GM23338 (cell line): ENCODE data around the gene MRPS31.

ENCODE experiments used
- EZH2phosphoT487 ChIP-seq: fragments of 200-600 bp; sonication (generic); IDR thresholded peaks from one replicate; pipeline ENCODE4 v1.8.1; 2018; ENCODE audit warnings: antibody characterized with exemption; ENCODE audit not compliant: unreplicated experiment
- POLR2AphosphoS5 ChIP-seq: IDR thresholded peaks from 2 replicates; pipeline ENCODE4 v1.6.1; 2016; ENCODE audit warnings: antibody characterized with exemption, low read depth
- TF ChIP-seq, protein P1 (sequence below), 2 experiments: fragments of 200-600 bp in 1 of 2; sonication (generic) in 1 of 2; conservative IDR thresholded peaks; 2 replicates each; pipeline versions ENCODE4 v1.5.1 to v1.6.1; 2016 to 2017; ENCODE audit warnings: antibody characterized with exemption in 2 of 2, low read depth in 2 of 2, mild to moderate bottlenecking in 2 of 2, moderate library complexity in 1 of 2
- TF ChIP-seq, protein P2 (sequence below): fragments of 250-450 bp; sonication (Bioruptor Pico); IDR thresholded peaks from 2 replicates; pipeline ENCODE4 v1.5.0; 2020; ENCODE audit warnings: mild to moderate bottlenecking, moderate library complexity

DNA sequence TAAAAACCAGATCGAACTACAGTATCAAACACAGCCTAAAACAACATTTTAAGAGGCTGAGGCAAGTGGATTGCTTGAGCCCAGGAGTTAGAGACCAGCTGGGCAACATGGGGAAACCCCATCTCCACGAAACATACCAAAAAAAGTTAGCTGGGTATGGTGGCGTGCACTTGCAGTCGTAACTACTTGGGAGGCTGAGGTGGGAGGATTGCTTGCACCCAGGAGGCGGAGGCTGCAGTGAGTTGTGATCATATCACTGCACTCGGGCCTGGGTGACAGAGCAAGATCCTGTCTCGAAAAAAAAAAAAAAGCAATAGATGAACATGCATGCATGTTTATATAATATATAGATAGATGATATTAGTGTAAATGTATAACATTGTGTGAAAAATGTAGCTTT, 5.2 kb upstream of the MRPS31 start:
- TF ChIP-seq, protein P1, sequence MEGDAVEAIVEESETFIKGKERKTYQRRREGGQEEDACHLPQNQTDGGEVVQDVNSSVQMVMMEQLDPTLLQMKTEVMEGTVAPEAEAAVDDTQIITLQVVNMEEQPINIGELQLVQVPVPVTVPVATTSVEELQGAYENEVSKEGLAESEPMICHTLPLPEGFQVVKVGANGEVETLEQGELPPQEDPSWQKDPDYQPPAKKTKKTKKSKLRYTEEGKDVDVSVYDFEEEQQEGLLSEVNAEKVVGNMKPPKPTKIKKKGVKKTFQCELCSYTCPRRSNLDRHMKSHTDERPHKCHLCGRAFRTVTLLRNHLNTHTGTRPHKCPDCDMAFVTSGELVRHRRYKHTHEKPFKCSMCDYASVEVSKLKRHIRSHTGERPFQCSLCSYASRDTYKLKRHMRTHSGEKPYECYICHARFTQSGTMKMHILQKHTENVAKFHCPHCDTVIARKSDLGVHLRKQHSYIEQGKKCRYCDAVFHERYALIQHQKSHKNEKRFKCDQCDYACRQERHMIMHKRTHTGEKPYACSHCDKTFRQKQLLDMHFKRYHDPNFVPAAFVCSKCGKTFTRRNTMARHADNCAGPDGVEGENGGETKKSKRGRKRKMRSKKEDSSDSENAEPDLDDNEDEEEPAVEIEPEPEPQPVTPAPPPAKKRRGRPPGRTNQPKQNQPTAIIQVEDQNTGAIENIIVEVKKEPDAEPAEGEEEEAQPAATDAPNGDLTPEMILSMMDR (conservative IDR thresholded peaks at IDR 0.05; ENCODE audit: low read depth in 2 of 2): no peak
- TF ChIP-seq POLR2AphosphoS5 (no peak), EZH2phosphoT487 (no peak)
- TF ChIP-seq, protein P2, sequence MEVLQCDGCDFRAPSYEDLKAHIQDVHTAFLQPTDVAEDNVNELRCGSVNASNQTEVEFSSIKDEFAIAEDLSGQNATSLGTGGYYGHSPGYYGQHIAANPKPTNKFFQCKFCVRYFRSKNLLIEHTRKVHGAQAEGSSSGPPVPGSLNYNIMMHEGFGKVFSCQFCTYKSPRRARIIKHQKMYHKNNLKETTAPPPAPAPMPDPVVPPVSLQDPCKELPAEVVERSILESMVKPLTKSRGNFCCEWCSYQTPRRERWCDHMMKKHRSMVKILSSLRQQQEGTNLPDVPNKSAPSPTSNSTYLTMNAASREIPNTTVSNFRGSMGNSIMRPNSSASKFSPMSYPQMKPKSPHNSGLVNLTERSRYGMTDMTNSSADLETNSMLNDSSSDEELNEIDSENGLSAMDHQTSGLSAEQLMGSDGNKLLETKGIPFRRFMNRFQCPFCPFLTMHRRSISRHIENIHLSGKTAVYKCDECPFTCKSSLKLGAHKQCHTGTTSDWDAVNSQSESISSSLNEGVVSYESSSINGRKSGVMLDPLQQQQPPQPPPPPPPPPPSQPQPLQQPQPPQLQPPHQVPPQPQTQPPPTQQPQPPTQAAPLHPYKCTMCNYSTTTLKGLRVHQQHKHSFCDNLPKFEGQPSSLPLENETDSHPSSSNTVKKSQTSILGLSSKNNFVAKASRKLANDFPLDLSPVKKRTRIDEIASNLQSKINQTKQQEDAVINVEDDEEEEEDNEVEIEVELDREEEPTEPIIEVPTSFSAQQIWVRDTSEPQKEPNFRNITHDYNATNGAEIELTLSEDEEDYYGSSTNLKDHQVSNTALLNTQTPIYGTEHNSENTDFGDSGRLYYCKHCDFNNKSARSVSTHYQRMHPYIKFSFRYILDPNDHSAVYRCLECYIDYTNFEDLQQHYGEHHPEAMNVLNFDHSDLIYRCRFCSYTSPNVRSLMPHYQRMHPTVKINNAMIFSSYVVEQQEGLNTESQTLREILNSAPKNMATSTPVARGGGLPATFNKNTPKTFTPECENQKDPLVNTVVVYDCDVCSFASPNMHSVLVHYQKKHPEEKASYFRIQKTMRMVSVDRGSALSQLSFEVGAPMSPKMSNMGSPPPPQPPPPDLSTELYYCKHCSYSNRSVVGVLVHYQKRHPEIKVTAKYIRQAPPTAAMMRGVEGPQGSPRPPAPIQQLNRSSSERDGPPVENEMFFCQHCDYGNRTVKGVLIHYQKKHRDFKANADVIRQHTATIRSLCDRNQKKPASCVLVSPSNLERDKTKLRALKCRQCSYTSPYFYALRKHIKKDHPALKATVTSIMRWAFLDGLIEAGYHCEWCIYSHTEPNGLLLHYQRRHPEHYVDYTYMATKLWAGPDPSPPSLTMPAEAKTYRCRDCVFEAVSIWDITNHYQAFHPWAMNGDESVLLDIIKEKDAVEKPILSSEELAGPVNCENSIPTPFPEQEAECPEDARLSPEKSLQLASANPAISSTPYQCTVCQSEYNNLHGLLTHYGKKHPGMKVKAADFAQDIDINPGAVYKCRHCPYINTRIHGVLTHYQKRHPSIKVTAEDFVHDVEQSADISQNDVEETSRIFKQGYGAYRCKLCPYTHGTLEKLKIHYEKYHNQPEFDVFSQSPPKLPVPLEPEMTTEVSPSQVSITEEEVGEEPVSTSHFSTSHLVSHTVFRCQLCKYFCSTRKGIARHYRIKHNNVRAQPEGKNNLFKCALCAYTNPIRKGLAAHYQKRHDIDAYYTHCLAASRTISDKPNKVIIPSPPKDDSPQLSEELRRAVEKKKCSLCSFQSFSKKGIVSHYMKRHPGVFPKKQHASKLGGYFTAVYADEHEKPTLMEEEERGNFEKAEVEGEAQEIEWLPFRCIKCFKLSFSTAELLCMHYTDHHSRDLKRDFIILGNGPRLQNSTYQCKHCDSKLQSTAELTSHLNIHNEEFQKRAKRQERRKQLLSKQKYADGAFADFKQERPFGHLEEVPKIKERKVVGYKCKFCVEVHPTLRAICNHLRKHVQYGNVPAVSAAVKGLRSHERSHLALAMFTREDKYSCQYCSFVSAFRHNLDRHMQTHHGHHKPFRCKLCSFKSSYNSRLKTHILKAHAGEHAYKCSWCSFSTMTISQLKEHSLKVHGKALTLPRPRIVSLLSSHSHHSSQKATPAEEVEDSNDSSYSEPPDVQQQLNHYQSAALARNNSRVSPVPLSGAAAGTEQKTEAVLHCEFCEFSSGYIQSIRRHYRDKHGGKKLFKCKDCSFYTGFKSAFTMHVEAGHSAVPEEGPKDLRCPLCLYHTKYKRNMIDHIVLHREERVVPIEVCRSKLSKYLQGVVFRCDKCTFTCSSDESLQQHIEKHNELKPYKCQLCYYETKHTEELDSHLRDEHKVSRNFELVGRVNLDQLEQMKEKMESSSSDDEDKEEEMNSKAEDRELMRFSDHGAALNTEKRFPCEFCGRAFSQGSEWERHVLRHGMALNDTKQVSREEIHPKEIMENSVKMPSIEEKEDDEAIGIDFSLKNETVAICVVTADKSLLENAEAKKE (CRISPR knock-in tag): no peak
